HG02870 (cell line): ENCODE results near the gene PIP4K2A.

Experiments
- ATAC-seq: cut with Tn5 transposase; IDR thresholded peaks from one replicate; pipeline ENCODE4 v1.9.1; 2021; ENCODE audit warnings: mild to moderate bottlenecking, moderate library complexity; ENCODE audit not compliant: unreplicated experiment

PIP4K2A gene

DNA sequence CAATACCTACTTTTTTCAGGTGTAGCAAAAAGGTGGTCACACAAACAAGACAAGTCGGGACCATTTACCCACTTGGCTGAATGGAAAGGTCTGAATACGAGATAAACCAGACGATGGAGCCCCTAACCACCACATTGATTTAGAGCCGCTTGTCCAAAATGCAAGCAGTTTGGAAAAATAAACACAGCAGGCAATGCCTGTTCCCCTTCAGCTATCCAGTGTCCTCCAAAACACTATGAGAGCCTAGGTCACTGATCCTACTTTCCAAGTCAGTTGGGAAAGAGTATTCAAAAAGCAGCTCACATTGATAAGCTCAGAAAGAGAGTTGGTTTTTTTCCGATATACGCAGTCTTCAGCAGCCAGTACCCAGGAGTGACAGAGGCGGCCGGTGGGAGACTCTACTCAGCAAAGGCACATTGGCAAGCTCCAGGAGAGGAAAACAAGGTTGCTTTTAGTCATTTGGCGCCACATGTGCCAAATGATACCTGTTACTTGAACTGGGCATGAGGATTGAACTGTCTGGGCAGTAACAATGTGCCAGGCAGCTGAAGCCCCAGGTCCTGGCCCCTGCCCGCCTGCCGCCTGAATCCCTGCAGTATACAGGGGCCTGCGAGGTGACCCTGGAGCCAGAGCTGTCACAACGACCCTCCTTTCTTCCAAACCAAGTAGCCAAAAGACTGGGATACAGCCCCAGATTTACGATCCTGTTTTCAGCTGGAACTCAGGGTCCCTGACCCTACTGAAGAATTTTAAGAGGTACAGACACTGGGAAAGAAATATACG lies 109.8 kb downstream of the PIP4K2A start:
- ATAC-seq = no peak

DNA sequence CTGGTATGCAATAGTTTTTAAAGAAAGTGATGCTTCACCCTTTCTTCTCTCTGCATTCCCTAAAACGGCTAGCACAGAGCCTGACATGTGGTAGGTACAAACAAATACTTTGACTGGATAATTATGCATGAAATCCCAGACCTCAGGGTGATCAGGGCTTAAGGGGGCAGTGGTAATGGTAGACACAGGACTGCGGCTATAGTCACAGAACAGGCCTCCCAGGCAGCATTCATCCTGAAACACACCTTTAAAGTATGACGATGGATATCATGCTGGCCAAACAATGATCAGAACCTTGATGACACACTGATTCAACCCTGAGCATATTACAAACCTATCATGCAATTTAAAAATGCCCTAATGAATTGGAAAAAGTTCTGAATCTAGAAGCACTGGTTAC lies 110.8 kb downstream of the PIP4K2A start:
- no peak for ATAC-seq

DNA sequence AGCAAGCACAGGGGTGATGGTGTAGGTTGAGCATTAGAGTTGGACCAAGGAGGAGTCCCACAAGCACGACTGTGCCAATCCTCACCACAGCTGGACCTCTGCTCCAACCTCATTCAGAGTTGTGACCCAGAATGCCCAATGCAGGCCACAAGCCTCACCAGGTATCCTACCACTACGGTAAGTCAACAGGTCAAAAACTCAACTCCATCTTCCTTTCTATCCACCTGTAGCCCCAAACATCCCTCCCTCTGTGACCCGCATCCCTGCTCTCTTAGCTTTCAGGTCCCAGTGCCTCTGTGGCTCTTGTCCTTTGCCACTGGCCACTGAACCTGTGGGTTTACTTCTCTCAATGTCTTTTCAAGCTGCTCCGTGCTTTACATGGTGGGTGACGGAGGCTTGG lies 112.8 kb downstream of the PIP4K2A start:
- no peak for ATAC-seq

DNA sequence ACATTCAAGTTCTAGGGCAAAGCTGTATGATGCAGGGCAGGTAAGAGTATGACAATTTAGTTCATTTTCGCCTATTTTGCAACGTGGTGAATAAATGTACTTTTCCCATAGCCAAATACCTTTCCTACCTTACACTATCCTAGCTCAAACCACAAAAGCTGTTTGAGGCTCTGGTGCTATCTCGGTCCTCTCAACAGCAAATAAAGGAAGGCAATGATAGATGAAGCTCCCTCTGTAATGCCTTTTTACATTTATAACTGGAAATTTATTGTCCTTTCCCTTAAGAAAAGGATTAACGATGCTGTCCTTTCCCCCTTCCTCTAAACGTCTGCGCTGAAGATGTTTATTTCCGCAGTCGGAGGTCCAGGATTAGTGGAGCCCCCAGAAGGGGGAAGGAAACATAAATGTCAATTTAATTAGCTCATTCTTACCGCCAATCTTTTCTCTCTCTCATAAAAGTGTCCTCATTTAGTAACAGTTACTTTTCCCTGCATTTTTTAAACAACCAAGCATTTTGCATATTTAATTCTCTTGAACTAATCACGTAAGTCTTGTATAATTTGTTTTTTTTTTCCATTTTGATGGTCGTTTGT lies 114.6 kb downstream of the PIP4K2A start:
- no peak for ATAC-seq

DNA sequence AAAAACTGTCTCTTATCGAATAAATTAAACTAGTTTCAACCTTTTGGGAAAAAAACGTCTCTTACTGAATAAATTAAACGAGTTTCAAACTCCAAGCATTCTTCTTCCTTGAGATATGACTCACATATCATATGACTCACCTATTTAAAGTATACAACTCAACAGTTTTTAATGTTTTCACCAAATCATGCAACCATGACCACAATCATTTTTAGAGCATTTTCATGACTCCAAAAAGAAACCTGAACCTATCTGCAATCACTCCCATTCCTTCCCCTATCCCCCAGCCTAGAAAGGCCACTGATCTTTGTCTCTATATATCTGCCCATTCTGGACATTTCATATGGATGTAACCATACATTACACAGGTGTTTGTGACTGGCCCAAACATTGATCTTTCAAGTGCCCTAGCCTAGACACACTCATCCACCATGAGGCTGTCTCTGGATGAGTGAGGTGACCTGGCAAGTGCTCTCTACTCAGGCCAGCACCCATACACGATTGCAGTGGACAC lies 115.3 kb downstream of the PIP4K2A start:
- peak; percentile 29 for ATAC-seq

DNA sequence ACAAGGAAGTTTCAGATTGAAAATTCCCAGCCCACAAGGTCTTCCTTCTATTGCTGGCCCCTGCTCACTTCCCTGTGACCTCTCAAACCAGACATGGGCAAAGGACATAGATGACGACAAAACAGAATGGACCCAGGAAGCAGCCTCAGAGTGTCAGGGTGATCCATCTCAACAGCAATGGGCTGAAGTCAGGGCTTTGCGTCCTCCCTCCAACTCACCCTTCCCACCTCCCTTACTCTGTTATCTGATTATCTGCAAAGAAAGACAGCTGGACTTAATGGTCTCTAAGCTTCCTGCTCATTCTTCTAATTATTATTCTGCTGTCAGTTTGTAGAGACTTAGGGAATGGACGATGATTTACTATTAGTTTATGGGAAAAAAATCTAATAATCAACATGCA lies 115.9 kb downstream of the PIP4K2A start:
- ATAC-seq = no peak

DNA sequence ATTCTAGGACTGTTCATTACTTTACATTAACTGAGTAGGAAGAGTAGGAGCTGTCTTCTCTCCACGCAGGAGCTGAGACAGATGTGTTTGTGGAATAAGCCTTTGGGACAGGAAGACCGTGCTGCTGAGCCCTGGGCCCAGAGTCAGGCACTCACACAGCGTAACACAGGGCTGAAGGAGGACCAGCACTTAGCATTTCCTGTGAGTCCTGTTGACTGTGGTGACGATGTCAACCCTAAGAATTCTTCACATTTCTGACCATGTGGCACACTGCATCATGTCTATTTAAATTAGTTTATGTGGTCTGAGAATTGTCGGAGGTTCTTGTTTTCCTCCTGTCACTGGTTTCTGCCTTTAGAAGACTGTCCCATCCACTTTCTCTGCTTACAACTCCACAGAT lies 117.2 kb downstream of the PIP4K2A start:
- ATAC-seq = no peak

DNA sequence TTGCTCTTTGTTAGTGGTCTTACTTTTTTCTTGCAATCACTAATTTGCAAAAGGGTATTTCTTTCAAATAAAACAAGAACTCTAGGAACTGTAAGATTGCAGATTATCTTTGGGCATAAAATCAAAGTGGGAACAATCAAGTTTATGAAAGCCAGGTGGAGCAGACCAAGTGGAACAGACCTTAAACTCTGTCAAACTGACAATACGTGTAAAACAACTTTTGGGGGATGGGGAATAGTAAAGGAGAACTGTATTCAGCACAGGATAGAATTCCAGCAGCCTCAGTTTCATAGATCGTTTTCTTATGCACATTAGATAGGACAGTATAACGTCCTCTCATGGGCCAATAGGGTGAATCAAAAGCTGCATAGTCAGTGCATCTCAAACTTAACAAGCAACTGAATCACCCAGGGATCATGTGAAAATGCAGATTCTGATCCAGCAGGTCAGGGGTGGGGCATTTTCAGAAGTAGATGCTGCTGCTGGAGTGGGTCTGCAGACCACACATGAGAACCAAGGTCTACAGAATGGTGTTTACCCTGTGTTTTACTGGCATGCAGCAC lies 120.7 kb downstream of the PIP4K2A start:
- ATAC-seq = no peak

DNA sequence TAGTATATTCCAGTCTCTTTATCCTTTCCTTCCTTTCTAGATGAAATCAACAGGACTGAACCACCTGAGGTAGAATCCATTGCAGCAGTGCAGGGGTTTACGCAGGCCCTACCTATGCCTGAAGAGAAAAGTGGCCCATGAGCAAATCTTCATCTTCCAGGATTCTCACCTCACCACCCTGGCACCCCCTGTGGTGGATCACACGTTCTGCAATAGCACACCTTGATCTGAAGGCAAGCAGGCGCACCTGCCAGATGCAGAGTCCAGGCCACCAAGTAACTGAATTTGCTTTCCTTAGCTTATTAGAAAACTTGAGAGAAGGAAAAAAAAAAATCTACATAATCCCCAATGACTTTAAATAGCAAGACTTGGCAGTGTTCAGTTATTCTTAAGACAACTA lies 121.4 kb downstream of the PIP4K2A start:
- ATAC-seq = no peak

DNA sequence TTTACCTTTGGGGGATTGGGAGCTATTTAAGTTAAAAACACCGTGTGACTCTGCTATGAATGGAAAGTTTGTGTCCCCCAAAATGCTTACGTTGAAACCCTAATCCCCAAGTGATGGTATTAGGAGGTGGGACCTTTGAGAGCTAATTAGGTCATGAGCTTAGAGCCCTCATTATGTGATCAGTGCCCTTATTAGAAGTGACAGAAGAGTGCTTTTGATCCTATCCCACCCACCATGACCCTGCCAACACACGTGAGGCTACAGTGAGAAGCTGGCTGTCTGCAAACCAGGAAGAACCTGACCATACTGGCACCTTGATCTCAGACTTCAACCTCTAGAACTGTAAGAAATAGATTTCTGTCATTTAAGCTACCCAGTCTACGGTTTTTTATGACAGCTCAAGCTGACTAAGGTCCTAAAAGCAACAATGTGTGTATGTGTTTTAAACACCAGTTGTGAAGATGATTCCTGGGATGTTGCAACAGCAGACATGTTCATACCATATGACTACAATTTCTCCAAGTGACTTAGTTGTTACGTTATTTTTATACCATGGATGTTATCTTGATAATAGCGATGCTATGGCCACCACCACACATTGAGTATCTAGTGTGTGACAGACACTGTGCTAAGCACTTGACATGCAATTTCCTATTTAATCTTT lies 124.4 kb downstream of the PIP4K2A start:
- no peak for ATAC-seq

DNA sequence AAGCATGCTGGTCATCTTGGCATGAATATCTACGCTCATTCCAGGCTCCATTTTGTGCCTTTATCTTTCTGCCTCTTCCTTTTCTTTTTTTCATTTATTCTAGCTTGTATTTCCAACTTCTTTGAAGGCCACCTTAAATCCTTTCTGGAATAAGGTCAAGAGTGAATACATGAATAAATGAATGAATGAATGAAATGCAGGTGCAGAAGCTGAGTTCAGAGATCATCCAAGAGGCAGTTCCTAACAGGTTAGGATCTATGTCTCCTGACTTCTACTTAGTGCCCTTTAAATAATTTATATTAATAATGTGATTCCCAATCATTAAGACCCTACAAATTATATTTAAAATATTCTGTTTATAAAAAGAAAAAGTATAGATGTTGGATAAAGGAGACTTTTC lies 125.9 kb downstream of the PIP4K2A start:
- ATAC-seq = no peak

DNA sequence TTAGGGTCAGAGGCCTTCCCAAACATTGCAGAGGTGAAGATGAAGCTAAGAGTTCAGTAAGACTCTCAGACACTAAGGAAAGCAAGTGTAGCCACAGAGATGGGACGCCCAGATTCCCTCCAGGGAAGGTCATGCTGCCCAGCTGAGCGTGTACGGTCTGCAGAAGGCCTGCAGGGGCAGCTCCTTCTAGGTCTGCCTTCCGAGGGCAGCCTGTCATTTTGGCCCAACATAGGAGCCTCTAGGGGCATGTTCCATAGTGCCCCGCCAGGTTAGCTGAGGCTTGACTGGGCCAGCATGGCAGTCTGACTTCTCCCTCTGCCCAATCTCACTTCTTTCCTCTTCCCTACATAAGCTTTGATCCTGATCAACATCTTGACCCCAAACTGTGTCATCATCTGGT lies 130.7 kb downstream of the PIP4K2A start:
- no peak for ATAC-seq

DNA sequence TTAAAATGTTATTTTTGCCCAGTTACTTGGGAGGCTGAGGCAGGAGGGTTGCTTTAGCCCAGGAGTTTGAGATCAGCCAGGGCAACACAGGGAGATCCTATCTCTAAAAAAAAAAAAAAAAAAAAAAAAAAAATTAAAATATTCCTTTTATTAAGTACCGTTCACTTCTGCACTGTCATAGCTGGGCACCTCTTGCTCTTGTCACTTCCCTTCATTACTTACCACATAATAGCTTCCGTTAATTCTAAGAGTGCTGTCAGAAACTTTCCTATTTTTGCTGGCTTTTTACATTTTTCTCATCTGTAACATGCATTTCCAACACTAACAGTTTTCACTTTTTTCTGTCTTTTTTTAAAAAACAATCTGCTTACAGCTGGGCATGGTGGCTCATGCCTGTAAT lies 132.9 kb downstream of the PIP4K2A start:
- ATAC-seq = no peak

DNA sequence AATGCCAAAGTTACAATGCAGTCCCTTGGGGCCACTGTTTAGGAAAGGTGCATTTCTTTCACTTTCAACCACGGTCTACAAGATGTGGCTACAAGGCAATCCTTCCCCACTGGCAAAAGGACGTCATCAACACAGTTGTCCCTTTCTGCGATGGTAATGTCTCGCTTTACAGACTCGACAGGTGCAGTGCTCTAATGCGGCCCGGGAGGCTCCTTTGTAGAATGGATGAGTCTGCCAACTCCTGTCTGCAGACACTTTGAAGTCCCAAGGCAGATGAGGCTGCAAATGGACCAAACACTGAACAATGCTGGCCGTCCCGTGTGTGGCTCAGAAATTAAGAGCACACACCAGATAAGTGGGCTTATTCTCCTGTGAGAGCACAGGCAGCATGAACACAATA lies 133.7 kb downstream of the PIP4K2A start:
- no peak for ATAC-seq

DNA sequence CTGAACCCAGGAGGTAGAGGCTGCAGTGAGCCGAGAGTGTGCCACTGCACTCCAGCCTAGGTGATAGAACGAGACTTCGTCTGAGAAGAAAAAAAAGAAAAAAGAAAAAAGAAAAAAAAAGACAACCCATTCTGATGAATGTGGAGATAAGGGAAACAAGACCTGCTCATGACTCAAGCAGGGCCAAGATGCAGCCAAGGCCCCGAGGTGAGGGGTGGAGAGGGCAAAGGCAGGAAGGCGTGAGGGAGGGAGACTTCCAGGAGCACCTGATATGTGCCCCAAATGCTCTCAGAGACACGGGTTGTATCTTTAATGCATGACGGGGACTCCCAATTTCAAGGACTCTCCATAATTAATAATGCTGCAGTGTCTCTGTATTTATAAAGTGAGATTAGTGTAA lies 134.6 kb downstream of the PIP4K2A start:
- no peak for ATAC-seq

DNA sequence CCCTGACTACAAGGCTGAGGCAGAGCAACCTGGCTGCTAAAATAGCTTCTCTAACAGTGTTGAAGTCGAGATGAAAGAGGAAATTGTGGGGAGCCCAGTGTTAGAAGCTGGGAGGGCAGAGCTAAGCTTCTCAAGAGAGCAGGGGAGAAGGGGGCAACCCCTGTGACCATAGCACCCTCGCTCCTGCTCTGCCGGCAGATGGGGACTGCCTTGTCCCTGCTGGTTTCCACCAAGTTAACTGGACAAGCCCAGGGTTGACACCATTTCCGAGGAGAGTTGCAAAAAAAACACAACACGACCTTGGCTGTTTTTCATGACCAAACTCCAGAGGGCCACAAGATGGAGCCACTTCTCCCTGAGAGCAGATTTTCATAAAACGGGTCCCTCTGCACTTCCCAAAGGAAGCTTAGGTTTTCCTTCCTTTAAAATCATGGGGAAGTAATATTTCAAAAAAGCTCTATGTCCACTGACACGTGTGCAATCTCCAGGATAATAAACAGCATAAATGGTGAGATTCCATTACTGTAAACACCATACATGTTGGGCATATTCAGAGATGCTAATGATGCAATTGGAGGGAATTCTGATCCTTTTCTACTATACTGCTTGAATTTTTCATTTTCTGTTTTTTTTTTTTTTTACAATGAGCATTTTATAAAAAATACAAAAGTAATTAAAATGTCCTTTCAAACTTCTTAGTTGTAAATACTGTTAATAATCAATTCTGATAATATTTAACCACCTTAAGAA lies 140.4 kb downstream of the PIP4K2A start:
- no peak for ATAC-seq

DNA sequence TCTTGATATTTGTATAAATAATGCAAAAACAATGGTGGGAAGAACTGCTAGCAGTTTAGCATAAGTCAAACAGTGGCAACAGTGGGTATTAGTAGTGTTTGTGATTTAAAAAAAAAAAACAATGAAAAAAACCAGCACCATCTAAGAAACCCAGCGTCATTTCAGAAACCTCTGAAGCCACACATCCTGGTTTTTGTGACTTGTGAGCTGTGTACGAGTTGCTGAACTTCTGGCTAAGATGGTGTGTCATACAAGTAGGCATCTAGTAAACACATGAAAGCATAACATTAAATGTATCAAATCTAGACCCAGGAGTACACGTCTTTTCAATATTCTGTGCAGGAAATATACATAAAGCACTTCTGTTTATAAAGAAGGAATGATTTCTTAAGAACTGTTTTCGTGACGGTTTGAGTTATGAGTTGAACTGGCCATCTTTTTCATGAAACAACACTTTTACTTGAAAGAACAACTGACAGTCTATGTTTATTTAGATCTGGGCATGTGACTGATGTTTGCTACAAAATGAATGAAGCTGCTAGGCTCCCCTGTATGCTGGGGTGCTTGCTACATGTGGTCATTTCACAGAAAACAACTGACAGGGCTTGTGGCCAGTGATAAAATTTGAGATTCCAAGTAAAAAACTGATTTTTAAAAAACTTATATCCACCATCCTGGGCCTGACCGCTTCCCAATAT lies 143.5 kb downstream of the PIP4K2A start:
- ATAC-seq = no peak

DNA sequence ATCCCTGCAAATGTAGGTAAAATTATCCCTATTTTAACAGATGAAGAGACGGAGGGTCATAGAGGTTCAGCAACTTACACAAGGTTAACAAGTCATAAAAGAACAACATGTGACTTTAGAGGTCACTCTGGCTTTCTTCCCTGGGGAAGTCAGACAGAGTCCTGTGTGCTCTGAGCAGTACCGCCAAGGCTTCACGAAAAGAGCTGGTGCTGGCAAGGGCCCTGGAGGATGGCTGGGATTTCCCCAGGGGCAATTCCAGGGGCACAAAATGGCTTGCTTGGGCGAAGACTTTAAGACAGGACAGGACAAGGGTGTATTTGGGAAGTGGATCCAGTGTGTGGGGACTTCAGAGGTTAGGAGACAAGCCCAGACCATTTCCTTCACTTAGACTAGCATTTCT lies 144.1 kb downstream of the PIP4K2A start:
- ATAC-seq = no peak

DNA sequence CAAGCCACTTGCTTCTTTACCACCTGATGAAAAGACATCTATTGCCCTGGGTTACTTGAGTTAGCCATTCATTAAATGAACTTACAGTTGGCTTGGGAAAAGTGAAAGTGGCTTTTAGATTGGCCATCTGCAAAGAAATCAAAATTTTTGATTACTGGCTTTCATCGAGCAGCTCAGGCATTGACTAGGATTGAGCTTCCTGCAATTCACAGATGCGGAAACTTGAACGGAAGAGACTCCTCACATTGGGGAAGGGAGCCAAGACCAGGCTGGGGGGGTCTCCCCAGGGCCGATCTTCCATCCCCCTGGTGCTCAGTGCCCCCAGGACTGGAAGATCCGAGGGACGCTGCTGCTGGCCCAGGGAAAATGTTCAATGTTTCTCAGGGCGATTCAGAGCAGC lies 145.4 kb downstream of the PIP4K2A start:
- ATAC-seq = no peak

DNA sequence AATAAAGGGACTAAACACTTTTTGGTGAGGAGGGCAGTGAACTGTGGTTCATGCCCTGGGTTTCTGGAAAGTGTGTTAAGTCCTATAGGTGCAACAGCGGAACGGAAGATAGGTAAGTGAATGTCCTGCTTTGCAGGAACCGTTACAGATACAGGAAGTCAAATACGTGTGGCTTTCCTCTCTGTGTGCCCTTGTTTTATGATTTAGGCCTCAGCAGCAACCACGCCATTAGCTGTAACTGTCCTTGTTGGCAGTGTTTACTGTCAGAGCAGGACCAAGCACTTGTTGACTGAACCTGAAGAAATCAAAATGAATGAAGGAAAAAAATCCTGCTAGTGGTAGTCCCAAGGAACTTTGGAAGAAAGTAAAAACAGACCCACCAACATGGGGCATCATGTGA lies 150.3 kb downstream of the PIP4K2A start:
- ATAC-seq = no peak
